Activated CD8-positive, alpha-beta memory T cell treated with anti-CD3 and anti-CD28 coated beads, Interleukin-2, amount 50 U/mL, for 48 hours (primary cell): ENCODE results near the gene BRI3.

Experiments
- DNase-seq: peaks from one replicate; pipeline ENCODE4 v3.0.0-alpha.2; 2020

The BRI3 gene

GRCh38 chr7:98254516-98254915 is 27.0 kb upstream of the BRI3 start:
- no peak for DNase-seq

GRCh38 chr7:98254951-98255610 is 26.4 kb upstream of the BRI3 start:
- no peak for DNase-seq

GRCh38 chr7:98256431-98256830 is 25.1 kb upstream of the BRI3 start:
- no peak for DNase-seq

GRCh38 chr7:98257701-98258100 is 23.8 kb upstream of the BRI3 start:
- no peak for DNase-seq

- DNase-seq = no peak
Measured at GRCh38 chr7:98265841-98266271, 15.6 kb upstream of the BRI3 start.

GRCh38 chr7:98266840-98267239 is 14.6 kb upstream of the BRI3 start:
- DNase-seq = no peak

GRCh38 chr7:98267303-98267702 is 14.2 kb upstream of the BRI3 start:
- no peak for DNase-seq

- DNase-seq = no peak
Measured at GRCh38 chr7:98276241-98276761, 5.2 kb upstream of the BRI3 start.

GRCh38 chr7:98278408-98278807 is 3.1 kb upstream of the BRI3 start:
- no peak for DNase-seq

- DNase-seq = no peak
Measured at GRCh38 chr7:98278936-98279335, 2.5 kb upstream of the BRI3 start.

- no peak for DNase-seq
Measured at GRCh38 chr7:98280296-98280695, 1.2 kb upstream of the BRI3 start.

GRCh38 chr7:98281757-98282606 is 496 bp downstream of the BRI3 start:
- DNase-seq = peak; percentile 75

GRCh38 chr7:98282703-98283102 is 1.2 kb downstream of the BRI3 start:
- DNase-seq = no peak

- no peak for DNase-seq
Measured at GRCh38 chr7:98283127-98283886, 1.8 kb downstream of the BRI3 start.

GRCh38 chr7:98283887-98284222 is 2.4 kb downstream of the BRI3 start:
- DNase-seq = no peak

- DNase-seq = no peak
Measured at GRCh38 chr7:98284335-98285036, 3.0 kb downstream of the BRI3 start.

- no peak for DNase-seq
Measured at GRCh38 chr7:98285157-98286092, 3.9 kb downstream of the BRI3 start.

GRCh38 chr7:98286093-98286539 is 4.6 kb downstream of the BRI3 start:
- DNase-seq = no peak

- DNase-seq = no peak
Measured at GRCh38 chr7:98286701-98287485, 5.4 kb downstream of the BRI3 start.

- no peak for DNase-seq
Measured at GRCh38 chr7:98287486-98287959, 6.0 kb downstream of the BRI3 start.
